ACC112 (cell line): Measurements from ENCODE around the gene LYPD6B.

Experiments used
- H2AFZ ChIP-seq: fragments of 200-600 bp; sonication (generic); one replicate; pipeline ENCODE4 v1.6.0; 2017; ENCODE audit warnings: antibody characterized with exemption, low read length; ENCODE audit not compliant: unreplicated experiment
- H3K27ac ChIP-seq: fragments of 200-600 bp; sonication (generic); 2 replicates; pipeline ENCODE4 v1.5.1; 2014; ENCODE audit warnings: low read depth, mild to moderate bottlenecking, antibody characterized with exemption, low read length, moderate library complexity
- H3K27me3 ChIP-seq: fragments of 200-600 bp; sonication (generic); 2 replicates; pipeline ENCODE4 v1.6.1; 2014; ENCODE audit warnings: mild to moderate bottlenecking, antibody characterized with exemption, low read length, moderate library complexity, mixed read lengths; ENCODE audit not compliant: insufficient read depth
- H3K36me3 ChIP-seq: fragments of 200-600 bp; sonication (generic); 2 replicates; pipeline ENCODE4 v1.6.1; 2016; ENCODE audit warnings: mild to moderate bottlenecking, antibody characterized with exemption, low read length, moderate library complexity, mixed read lengths; ENCODE audit not compliant: insufficient read depth
- H3K4me1 ChIP-seq: fragments of 200-600 bp; sonication (generic); one replicate; pipeline ENCODE4 v1.6.1; 2016; ENCODE audit warnings: low read length, mixed read lengths; ENCODE audit not compliant: insufficient read depth, unreplicated experiment, control insufficient read depth
- H3K4me3 ChIP-seq: fragments of 200-600 bp; sonication (generic); 2 replicates; pipeline ENCODE4 v1.5.1; 2014; ENCODE audit warnings: mild to moderate bottlenecking, low read depth, low read length
- H3K79me2 ChIP-seq: fragments of 200-600 bp; sonication (generic); one replicate; pipeline ENCODE4 v1.6.0; 2016; ENCODE audit warnings: low read length; ENCODE audit not compliant: control insufficient read depth, unreplicated experiment, insufficient read depth

LYPD6B gene

DNA sequence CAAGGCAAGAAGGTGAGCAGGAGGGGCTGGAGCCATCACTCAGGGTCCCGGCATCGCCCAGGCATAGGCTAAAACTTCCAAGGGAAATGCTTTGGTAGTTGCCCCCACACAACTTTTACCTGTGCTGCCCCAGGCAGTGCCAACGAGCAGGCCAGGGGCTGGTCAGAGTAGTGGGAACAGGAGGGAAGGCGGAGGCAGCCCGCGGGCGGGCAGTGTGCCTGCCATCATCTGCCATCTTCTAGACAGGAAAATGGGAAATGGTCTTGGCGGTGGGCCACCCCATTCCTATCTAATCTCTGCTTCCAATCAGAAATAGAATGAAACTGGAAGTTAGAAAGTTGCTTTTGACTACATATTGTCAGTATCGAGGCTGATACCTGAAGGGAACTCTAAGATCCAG is 26.0 kb upstream of the LYPD6B start:
- no peak overlapping the region for H3K4me3 ChIP-seq
- H3K27ac ChIP-seq = no peak overlapping the region
- no peaks in the 10 kb centered on the region for H3K79me2 ChIP-seq
- H3K4me1 ChIP-seq = no peaks in the 10 kb centered on the region
- no peak overlapping the region for H2AFZ ChIP-seq
- H3K27me3 ChIP-seq = peaks cover 25% of the 10 kb centered on the region
- no peaks in the 10 kb centered on the region for H3K36me3 ChIP-seq

DNA sequence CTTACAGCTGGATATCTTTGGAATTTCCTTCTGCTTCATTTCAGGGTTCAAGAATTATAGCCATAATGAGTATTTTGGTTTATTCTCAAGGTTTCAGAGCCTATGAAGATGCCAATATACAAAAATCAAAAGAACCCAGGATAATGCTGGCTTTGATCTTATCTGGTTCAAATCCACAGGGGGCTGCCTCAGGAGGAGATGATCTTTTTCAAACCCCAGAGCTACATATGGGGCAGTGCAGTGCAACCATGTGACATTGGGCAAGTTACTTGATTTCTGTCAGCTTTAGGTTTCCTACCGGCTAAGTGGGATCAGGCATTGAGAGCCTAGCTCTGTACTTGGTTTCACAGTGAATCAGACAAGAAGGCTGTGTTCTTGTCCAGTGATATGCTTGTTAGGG is 23.0 kb upstream of the LYPD6B start:
- H3K27me3 ChIP-seq = peaks cover 20% of the 10 kb centered on the region
- H3K79me2 ChIP-seq = no peaks in the 10 kb centered on the region
- H3K4me1 ChIP-seq = no peaks in the 10 kb centered on the region
- H3K27ac ChIP-seq = no peak overlapping the region
- no peak overlapping the region for H2AFZ ChIP-seq
- H3K36me3 ChIP-seq = no peaks in the 10 kb centered on the region
- no peak overlapping the region for H3K4me3 ChIP-seq

DNA sequence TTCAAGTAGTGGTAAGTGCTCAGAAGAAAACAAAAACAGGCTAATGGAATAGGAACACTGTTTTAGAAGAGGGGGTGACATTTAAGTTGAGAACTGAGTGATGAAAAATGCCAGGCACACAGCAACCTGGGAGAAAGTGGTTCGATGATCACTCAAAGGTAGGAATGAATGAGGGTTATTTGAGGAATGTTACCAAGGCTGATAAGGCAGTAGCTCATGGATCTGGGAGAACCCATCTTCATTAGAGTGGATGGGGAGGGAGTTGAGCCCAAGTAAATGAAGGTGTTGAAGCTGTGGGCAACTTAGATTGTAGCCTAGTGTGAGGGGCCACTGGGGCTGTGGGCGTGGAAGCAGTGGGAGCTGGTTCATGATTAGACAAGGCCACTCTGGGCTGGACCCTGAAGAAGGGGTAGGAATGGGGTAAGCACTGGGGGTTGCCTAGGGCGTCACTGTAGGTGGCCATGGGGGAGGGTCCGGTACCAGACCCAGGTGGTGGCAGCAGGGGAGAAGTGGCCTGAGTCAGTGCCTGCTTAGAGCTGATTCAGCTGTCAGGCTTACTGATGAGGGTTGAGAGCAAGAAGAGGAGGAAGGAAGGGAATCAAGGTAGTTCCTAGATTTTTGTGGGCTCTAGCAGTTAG is 22.5 kb upstream of the LYPD6B start:
- H3K4me3 ChIP-seq = no peak overlapping the region
- H2AFZ ChIP-seq = no peak overlapping the region
- H3K36me3 ChIP-seq = no peaks in the 10 kb centered on the region
- H3K27ac ChIP-seq = no peak overlapping the region
- H3K79me2 ChIP-seq = no peaks in the 10 kb centered on the region
- H3K4me1 ChIP-seq = no peaks in the 10 kb centered on the region
- H3K27me3 ChIP-seq = peaks cover 17% of the 10 kb centered on the region

DNA sequence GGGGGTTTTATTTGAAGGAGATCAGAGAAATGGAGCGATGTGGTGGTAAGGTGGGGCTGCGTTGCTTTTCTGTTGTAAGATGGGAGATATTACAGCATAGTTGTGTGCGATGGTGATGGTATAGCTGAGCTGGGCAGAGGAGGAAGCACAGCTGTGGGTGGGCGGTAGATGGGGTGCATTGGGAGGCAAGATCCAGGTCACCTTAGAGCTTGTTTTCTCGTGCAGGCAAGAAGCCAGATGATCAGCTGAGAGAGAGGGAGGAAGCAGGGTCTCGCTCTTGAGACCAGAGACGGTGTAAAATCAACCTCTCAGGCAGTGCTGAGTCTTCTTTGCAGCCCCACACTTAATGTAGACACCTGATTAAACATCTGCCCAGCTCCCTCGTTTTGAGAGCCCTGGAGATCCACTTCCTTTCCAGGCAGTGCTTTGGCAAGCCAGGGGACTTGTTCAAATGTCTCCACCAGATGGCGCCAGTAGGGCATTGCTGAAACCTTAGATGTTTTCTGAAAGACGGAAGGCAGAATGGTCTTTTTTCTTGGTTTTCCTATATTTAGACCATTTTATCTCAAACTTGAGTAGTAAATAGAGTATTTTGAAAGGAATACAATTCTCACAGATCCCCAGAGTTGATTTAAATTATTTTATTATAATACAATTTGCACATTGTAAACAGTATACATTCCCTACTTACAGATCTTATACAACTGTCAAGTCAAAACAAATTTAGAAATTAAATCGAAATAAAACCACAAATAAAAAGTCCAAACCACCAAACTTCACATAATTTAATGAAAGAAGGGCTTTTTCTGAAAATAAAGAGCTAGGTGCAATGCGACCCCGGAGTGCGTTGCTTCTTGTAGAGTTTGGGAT is 21.1 kb upstream of the LYPD6B start:
- no peaks in the 10 kb centered on the region for H3K79me2 ChIP-seq
- no peaks in the 10 kb centered on the region for H3K4me1 ChIP-seq
- peaks cover 10% of the 10 kb centered on the region; the same call in 1 of the 2 replicates for H3K27me3 ChIP-seq
- H3K36me3 ChIP-seq = no peaks in the 10 kb centered on the region
- no peak overlapping the region for H2AFZ ChIP-seq
- no peak overlapping the region for H3K4me3 ChIP-seq
- no peak overlapping the region for H3K27ac ChIP-seq

DNA sequence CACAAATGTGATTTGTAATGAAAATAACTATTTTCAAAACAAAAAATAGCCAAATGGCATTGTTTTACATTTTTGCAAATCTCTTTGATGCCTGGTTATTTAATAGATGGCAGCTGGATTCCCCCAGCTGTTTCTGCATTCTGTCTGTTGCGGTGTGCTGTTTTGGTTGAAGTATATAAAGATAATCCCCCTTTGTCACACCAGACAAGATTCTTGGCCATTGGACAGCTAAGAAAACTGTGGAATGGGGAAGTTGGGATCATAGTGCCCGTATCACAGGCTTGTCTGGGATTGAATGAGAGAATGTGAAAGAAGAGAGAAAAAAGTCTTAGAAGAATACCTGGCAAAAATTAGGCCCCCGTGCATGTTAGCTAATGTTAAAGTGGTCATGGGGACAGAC is 19.5 kb upstream of the LYPD6B start:
- Histone ChIP-seq H3K36me3 (no peaks in the 10 kb centered on the region), H3K4me3 (no peak overlapping the region), H3K79me2 (no peaks in the 10 kb centered on the region), H3K4me1 (no peaks in the 10 kb centered on the region), H3K27ac (no peak overlapping the region), H2AFZ (no peak overlapping the region), H3K27me3 (peaks cover 18% of the 10 kb centered on the region; the same call in 1 of the 2 replicates)

DNA sequence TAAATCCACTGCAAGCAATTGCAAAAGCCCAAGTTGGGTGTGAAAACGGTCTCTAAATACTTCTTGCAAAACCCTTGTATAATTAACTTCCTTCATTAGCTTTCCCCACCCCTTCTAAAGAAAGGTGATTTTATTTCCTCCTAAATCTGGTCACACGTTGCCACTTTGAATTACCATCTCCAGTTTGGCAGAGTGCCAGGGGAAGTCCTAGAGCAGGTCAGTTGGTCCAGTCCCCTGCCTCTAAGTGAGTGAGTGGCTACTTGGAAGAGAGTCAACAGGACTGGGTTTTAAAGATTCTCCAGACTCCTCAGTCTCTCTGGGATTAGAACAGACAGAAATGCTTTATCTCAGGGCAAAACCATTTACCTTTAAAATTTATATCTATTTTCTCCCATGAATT is 18.7 kb upstream of the LYPD6B start:
- Histone ChIP-seq H3K4me3 (no peak overlapping the region), H3K36me3 (no peaks in the 10 kb centered on the region), H3K27ac (no peak overlapping the region), H3K4me1 (no peaks in the 10 kb centered on the region), H3K79me2 (no peaks in the 10 kb centered on the region), H2AFZ (no peak overlapping the region), H3K27me3 (peaks cover 20% of the 10 kb centered on the region)

DNA sequence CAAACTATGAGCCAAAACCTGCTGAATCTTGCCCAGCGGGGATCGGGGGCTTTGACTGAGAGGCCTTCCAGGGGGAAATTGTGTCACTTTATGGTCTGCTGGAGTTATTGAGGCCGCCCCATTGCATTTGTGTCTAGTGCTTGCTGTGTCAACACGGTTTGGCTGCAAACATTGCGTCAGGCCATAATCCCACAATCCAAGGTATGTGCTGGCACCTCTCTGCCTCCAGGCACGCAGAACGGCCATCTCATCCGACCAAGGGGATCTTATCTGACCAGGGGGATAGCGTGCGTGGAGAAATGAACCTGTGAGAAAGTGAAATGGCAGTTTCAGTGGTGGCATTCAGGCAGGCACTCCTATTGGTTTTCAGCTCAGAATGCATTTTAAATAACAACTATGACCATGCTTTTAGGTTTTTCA is 18.1 kb upstream of the LYPD6B start:
- H3K79me2 ChIP-seq = no peaks in the 10 kb centered on the region
- no peak overlapping the region for H3K4me3 ChIP-seq
- H3K27me3 ChIP-seq = peaks cover 26% of the 10 kb centered on the region
- H3K27ac ChIP-seq = no peak overlapping the region
- H3K4me1 ChIP-seq = no peaks in the 10 kb centered on the region
- no peaks in the 10 kb centered on the region for H3K36me3 ChIP-seq
- no peak overlapping the region for H2AFZ ChIP-seq

DNA sequence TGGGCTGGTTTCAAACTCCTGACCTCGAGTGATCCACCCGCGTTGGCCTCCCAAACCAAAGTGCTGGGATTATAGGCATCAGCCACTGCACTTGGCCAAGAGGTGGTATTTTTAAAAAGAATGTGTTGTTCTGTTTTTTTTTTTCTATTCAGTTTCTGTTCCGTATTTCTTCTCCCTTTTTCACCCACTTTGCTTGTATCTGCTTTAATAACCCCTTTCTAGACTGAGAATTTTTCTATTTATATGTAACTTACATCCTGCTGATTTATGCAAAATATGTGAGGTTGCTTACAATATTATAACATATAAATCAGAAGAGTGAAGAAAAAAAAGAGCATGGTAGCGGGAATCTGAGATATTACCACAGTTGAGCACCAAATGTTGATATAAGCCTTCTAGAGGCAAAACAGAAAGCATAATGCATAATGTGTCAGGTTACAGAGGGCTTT is 17.2 kb upstream of the LYPD6B start:
- H3K4me3 ChIP-seq = no peak overlapping the region
- no peak overlapping the region for H2AFZ ChIP-seq
- no peaks in the 10 kb centered on the region for H3K4me1 ChIP-seq
- H3K27me3 ChIP-seq = peaks cover 30% of the 10 kb centered on the region
- H3K79me2 ChIP-seq = no peaks in the 10 kb centered on the region
- no peaks in the 10 kb centered on the region for H3K36me3 ChIP-seq
- no peak overlapping the region for H3K27ac ChIP-seq

DNA sequence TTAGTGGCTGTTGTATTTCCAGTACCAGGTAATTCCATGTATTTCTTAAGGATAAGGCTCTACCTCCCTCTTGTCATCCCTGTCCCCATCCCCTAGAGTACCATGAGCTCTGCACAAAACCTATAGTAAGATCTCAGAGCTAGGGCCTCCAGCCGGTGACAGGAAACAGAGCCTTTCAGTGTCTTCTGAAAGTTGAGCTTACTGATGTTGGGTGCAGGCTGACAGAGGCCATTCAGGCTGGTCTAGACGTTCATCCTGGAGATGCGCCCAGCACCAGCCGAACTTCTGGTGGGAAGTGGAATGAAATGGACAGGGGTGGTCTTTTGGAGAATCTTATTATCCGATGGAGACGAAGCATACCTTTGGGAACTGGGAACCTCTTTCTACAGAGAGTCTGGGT is 16.7 kb upstream of the LYPD6B start:
- Histone ChIP-seq H2AFZ (no peak overlapping the region), H3K4me3 (no peak overlapping the region)

DNA sequence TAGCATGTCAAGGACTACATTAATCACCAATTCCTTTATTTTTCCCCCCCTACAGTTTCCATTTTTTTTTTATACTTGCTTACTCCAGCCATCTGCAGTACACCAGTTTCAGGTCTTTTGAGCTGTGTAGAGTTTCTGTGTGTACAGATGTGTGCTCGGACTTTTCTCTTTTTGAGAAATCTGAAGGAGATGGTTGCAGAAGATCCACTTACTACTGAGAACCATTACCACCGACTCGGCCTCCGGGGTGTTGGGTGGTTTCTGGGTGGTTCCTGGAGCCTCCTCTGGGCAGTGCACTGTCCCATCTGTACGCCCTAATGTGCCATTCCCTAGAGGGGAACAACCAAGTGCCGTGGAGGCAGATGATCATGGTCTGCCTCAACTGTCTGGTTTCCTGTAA is 15.4 kb upstream of the LYPD6B start:
- H3K4me3 ChIP-seq = no peak overlapping the region
- no peak overlapping the region for H2AFZ ChIP-seq
- H3K27me3 ChIP-seq = peaks cover 47% of the 10 kb centered on the region
- no peak overlapping the region for H3K27ac ChIP-seq
- H3K79me2 ChIP-seq = no peaks in the 10 kb centered on the region
- no peaks in the 10 kb centered on the region for H3K4me1 ChIP-seq
- H3K36me3 ChIP-seq = no peaks in the 10 kb centered on the region

More for the DNA sequence above, 16.7 kb upstream of the LYPD6B start:
- Histone ChIP-seq H3K36me3 (no peaks in the 10 kb centered on the region), H3K79me2 (no peaks in the 10 kb centered on the region), H3K27me3 (peaks cover 34% of the 10 kb centered on the region), H3K27ac (no peak overlapping the region), H3K4me1 (no peaks in the 10 kb centered on the region)
